ENCODE measurements around the gene FHOD3.

Gene FHOD3

GRCh38 chr18:36476433-36476832 is 178.9 kb downstream of the FHOD3 start:
- peaks cover 3% of the 10 kb centered on the region for H3K27me3 ChIP-seq (ENCODE audit: insufficient read depth, poor library complexity, severe bottlenecking)
- DNase-seq (ENCODE audit: low read depth in 1 of 2, low spot score in 1 of 2): no peak
- H3K4me3 ChIP-seq (replicated peaks; ENCODE audit: insufficient read depth, low read length): no peak overlapping the region
- TF ChIP-seq POLR2AphosphoS5 (IDR thresholded peaks at IDR 0.05; ENCODE audit: low read depth): no peak
- TF ChIP-seq GABPA (IDR thresholded peaks at IDR 0.05; ENCODE audit: low read depth): no peak
- TF ChIP-seq CTCF (IDR thresholded peaks at IDR 0.05; ENCODE audit: insufficient read depth, low read length): no peak
- no peak for TF ChIP-seq SPI1 (IDR thresholded peaks at IDR 0.05; ENCODE audit: borderline replicate concordance, low read depth)
- no peak for TF ChIP-seq REST (IDR thresholded peaks at IDR 0.05; ENCODE audit: insufficient replicate concordance, low read depth)
- no peak overlapping the region for H3K27ac ChIP-seq (replicated peaks)

- no peak for TF ChIP-seq POLR2AphosphoS5 (IDR thresholded peaks at IDR 0.05; ENCODE audit: low read depth)
- TF ChIP-seq REST (IDR thresholded peaks at IDR 0.05; ENCODE audit: insufficient replicate concordance, low read depth): no peak
- TF ChIP-seq CTCF (IDR thresholded peaks at IDR 0.05; ENCODE audit: insufficient read depth, low read length): no peak
- no peak for TF ChIP-seq GABPA (IDR thresholded peaks at IDR 0.05; ENCODE audit: low read depth)
- TF ChIP-seq SPI1 (IDR thresholded peaks at IDR 0.05; ENCODE audit: borderline replicate concordance, low read depth): no peak
- H3K27ac ChIP-seq (replicated peaks): no peak overlapping the region
- no peak for DNase-seq (ENCODE audit: low read depth in 1 of 2, low spot score in 1 of 2)
Observed at GRCh38 chr18:36477776-36478175, 180.3 kb downstream of the FHOD3 start.

GRCh38 chr18:36481201-36481657 is 183.7 kb downstream of the FHOD3 start:
- Histone ChIP-seq H3K27ac (replicated peaks) (no peak overlapping the region), H3K4me3 (replicated peaks; ENCODE audit: insufficient read depth, low read length) (no peak overlapping the region), H3K27me3 (ENCODE audit: insufficient read depth, poor library complexity, severe bottlenecking) (no peaks in the 10 kb centered on the region)
- no peak for TF ChIP-seq CTCF (IDR thresholded peaks at IDR 0.05; ENCODE audit: insufficient read depth, low read length)
- peak; percentile 83 for TF ChIP-seq REST (IDR thresholded peaks at IDR 0.05; ENCODE audit: insufficient replicate concordance, low read depth)
- no peak for TF ChIP-seq SPI1 (IDR thresholded peaks at IDR 0.05; ENCODE audit: borderline replicate concordance, low read depth)
- no peak for DNase-seq (ENCODE audit: low read depth in 1 of 2, low spot score in 1 of 2)

More at GRCh38 chr18:36477776-36478175, 180.3 kb downstream of the FHOD3 start:
- Histone ChIP-seq H3K27me3 (ENCODE audit: insufficient read depth, poor library complexity, severe bottlenecking) (no peaks in the 10 kb centered on the region), H3K4me3 (replicated peaks; ENCODE audit: insufficient read depth, low read length) (no peak overlapping the region)
